ENCODE results near the gene STRN3.

The STRN3 gene

DNA sequence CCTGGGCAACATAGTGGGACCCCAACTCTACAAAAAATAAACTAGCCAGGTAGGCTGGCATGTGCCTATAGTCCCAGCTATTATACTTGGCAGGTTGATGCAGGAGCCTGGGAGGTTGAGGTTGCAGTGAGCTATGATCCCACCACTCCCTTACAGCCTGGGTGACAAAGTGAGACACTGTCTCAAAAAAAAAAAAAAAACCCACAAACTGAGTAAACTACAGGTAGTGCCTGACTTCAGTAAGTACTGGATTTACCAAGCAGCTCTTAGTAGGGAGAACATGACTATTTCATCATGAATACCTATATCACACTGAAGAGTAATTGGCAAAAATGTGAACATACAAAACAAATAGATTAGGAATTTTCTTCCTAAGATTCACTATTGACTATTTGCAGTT is 33.1 kb downstream of the STRN3 start:
- H3K4me3 ChIP-seq = no peak overlapping the region
- TF ChIP-seq, protein P1, sequence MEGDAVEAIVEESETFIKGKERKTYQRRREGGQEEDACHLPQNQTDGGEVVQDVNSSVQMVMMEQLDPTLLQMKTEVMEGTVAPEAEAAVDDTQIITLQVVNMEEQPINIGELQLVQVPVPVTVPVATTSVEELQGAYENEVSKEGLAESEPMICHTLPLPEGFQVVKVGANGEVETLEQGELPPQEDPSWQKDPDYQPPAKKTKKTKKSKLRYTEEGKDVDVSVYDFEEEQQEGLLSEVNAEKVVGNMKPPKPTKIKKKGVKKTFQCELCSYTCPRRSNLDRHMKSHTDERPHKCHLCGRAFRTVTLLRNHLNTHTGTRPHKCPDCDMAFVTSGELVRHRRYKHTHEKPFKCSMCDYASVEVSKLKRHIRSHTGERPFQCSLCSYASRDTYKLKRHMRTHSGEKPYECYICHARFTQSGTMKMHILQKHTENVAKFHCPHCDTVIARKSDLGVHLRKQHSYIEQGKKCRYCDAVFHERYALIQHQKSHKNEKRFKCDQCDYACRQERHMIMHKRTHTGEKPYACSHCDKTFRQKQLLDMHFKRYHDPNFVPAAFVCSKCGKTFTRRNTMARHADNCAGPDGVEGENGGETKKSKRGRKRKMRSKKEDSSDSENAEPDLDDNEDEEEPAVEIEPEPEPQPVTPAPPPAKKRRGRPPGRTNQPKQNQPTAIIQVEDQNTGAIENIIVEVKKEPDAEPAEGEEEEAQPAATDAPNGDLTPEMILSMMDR (IDR thresholded peaks at IDR 0.05) = no peak
- no peak overlapping the region for H3K27ac ChIP-seq
- no peak for DNase-seq (ENCODE audit: low spot score)

GRCh38 chr14:30991408-30991807 is 34.8 kb downstream of the STRN3 start:
- H3K27ac ChIP-seq = no peak overlapping the region
- DNase-seq (ENCODE audit: low spot score) = no peak
- TF ChIP-seq, protein P1 (IDR thresholded peaks at IDR 0.05) = no peak
- H3K4me3 ChIP-seq = no peak overlapping the region

DNA sequence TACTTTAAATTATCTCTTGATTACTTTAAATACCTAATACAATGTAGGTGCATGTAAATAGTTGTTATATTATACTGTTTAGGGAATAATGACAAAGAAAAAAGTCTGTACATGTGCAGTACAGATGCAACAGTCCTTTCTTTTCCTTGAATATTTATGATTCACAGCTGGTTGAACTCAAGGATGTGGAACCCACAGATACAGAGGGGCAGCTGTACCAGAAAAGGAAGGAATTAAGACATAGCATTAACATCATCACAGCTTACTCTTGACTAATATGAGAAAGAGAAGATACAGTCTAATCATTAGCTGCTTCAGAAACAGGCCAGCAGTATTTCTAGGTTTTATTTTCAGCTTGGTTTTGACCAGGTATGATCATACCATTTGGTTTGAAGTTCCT is 35.4 kb downstream of the STRN3 start:
- no peak overlapping the region for H3K4me3 ChIP-seq
- no peak overlapping the region for H3K27ac ChIP-seq
- TF ChIP-seq, protein P1 (IDR thresholded peaks at IDR 0.05) = no peak
- DNase-seq (ENCODE audit: low spot score) = no peak

GRCh38 chr14:30988509-30988908 is 37.7 kb downstream of the STRN3 start:
- TF ChIP-seq, protein P1 (IDR thresholded peaks at IDR 0.05) = no peak
- Histone ChIP-seq H3K4me3 (no peak overlapping the region), H3K27ac (no peak overlapping the region)
- DNase-seq (ENCODE audit: low spot score) = no peak

DNA sequence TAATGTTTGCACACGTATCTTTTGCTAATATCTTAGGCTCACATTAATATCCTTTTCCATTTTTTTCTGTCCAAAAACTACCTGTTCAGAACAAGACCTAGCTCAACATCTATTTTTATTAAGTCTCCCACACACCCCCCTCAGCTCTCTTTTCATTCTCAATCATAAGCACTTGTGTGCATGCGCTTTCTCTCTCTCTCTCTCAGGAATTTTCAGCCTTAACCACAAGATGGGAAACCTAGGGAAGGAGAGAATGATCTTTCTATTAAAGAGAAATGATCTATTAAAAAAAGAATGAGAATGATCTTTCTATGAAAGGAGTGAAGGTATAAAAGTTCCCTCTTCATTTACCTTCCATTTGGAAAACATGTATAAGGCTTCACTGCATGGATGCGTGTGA is 40.4 kb downstream of the STRN3 start:
- TF ChIP-seq, protein P1 (IDR thresholded peaks at IDR 0.05) = no peak
- Histone ChIP-seq H3K27ac (no peak overlapping the region), H3K4me3 (no peak overlapping the region)
- DNase-seq (ENCODE audit: low spot score) = no peak

GRCh38 chr14:30983858-30984257 is 42.3 kb downstream of the STRN3 start:
- DNase-seq (ENCODE audit: low spot score) = no peak
- H3K27ac ChIP-seq = no peak overlapping the region
- no peak overlapping the region for H3K4me3 ChIP-seq
- TF ChIP-seq, protein P1 (IDR thresholded peaks at IDR 0.05) = no peak

GRCh38 chr14:30982533-30982932 is 43.6 kb downstream of the STRN3 start:
- TF ChIP-seq, protein P1 (IDR thresholded peaks at IDR 0.05) = no peak
- Histone ChIP-seq H3K27ac (no peak overlapping the region), H3K4me3 (no peak overlapping the region)
- no peak for DNase-seq (ENCODE audit: low spot score)

Data from coronary artery (tissue), 2 donors.